GM10248 (cell line): Measurements from ENCODE around the gene SYNJ2.

ENCODE experiments used
- CTCF ChIA-PET: fragments of 300-600 bp; sonication (Branson Sonifier 250); formaldehyde crosslinking; extraction: SDS; loops from one replicate; lab custom pipeline; 2021; ENCODE audit warnings: antibody characterized with exemption; lab: Yijun Ruan, JAX
- POLR2A ChIA-PET: fragments of 350-650 bp; sonication (Branson Sonifier 250); formaldehyde crosslinking; extraction: SDS; loops from one replicate; lab custom pipeline; 2020; ENCODE audit warnings: antibody characterized with exemption; lab: Yijun Ruan, JAX
- DNase-seq: peaks from one replicate; pipeline ENCODE4 v3.0.0; 2012; ENCODE audit errors: extremely low spot score
- TF ChIP-seq, protein P1 (sequence below): IDR thresholded peaks from 2 replicates; pipeline ENCODE4 v1.5.1; 2012; ENCODE audit warnings: mild to moderate bottlenecking, low read depth; ENCODE audit errors: extremely low read depth, missing control alignments, control extremely low read depth

Gene SYNJ2

DNA sequence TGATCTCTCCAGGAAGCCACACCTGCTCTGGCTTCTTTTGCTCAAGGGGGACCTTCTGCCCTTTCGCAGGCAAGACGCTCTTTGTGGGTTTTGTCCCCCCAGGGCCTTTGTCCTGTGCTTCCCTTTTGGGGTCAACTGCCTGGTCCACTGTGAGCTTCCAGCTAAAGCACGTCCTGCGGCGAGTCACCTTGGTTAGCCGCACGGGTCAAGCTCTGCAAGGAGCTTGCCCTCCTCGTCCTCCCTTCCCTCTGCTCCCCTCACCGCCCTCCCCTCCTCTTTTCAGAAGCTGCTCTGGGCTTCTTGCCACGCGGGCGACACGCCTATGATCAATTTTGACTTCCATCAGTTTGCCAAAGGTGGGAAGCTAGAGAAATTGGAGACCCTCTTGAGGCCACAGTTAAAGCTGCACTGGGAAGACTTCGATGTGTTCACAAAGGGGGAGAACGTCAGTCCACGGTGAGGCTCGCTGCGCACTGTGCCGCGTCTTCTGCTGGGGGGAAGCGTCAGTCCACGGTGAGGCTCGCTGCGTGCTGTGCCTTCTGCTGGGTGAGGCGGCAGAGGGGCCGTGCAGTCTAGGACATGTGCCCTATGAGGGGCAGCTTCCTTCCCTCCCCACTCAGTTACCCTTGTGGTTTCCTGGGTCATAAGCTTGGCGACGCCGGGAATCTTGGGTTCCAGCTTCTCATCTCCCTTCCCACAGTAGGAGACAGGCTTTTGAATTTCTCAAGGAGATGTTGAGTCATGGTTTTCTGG, 80.2 kb downstream of the SYNJ2 start:
- DNase-seq: no peak

DNA sequence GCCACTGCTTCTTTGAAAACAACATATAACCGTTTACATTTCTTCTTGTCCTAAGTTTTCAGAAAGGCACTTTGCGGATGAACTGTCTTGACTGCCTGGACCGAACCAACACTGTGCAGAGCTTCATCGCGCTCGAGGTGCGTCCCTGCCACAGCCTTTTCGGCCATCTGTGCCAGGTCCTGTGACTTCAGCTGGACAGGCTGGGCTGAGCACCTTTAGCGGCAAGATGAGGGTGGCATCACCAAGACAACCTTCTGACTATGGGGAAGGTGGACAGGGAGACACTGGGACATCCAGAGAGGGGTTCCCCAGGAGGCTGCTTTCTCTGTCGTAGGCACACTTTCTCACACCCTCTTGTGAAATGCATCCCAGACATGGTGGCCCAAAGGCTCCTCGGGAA, 82.1 kb downstream of the SYNJ2 start:
- no peak for DNase-seq
- TF ChIP-seq, protein P1, sequence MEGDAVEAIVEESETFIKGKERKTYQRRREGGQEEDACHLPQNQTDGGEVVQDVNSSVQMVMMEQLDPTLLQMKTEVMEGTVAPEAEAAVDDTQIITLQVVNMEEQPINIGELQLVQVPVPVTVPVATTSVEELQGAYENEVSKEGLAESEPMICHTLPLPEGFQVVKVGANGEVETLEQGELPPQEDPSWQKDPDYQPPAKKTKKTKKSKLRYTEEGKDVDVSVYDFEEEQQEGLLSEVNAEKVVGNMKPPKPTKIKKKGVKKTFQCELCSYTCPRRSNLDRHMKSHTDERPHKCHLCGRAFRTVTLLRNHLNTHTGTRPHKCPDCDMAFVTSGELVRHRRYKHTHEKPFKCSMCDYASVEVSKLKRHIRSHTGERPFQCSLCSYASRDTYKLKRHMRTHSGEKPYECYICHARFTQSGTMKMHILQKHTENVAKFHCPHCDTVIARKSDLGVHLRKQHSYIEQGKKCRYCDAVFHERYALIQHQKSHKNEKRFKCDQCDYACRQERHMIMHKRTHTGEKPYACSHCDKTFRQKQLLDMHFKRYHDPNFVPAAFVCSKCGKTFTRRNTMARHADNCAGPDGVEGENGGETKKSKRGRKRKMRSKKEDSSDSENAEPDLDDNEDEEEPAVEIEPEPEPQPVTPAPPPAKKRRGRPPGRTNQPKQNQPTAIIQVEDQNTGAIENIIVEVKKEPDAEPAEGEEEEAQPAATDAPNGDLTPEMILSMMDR: no peak
- POLR2A ChIA-PET: no interaction called here
- CTCF ChIA-PET: interaction anchor here (1.2 to 10.3 kb wide), 2 partner anchors 8 to 12 kb away, joined by 3 to 119 read pairs; no protein-coding TSS in a partner anchor

More for the DNA sequence above, 80.2 kb downstream of the SYNJ2 start:
- TF ChIP-seq, protein P1: no peak
- ChIA-PET POLR2A (no interaction called here), CTCF (interaction anchor here (1.6 to 10.3 kb wide), 5 partner anchors 10 to 78 kb away, joined by 4 to 119 read pairs (median 6); no protein-coding TSS in a partner anchor)

- TF ChIP-seq, protein P1: no peak
- ChIA-PET CTCF (interaction anchor here (0.8 to 1.4 kb wide), 4 partner anchors 10 to 52 kb away, joined by 3 to 5 read pairs (median 3); no protein-coding TSS in a partner anchor), POLR2A (no interaction called here)
- DNase-seq: no peak
Measured at GRCh38 chr6:158064725-158065251, 83.1 kb downstream of the SYNJ2 start.

- no peak for DNase-seq
- POLR2A ChIA-PET: no interaction called here
- CTCF ChIA-PET: interaction anchor here (1.4 kb wide), 1 partner anchor 39 kb away, joined by 3 read pairs; no protein-coding TSS in a partner anchor
- TF ChIP-seq, protein P1: no peak
Measured at GRCh38 chr6:158066136-158066781, 84.6 kb downstream of the SYNJ2 start.

DNA sequence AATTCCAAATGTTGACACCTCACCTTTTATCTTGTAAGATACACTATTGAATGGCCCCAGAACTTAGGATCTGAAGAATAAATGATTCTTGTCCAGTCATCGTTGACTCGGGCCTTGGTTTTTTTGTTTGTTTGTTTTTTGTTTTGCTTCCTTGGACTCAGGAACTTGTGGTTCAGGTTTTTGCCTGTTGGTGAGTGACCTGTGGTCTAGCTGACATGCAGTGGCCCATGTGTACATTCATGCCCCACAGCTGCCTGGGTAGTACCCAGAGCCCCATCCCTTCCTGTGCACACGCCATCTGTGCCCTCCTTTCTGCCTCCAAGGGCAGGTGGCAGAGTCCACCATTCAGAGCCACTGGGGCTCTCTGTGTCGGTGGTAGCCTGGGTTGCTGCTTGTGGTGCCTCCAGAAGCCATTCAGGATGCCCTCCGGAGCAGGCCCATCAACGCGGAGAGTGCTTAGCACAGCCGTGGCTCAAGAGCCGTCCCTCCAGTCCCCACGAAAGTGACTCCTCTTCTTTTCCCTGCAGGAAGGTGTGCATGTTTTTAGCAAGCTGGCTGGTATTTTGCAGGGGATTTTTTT, 85.9 kb downstream of the SYNJ2 start:
- CTCF ChIA-PET: interaction anchor here (9.7 to 10.3 kb wide), 2 partner anchors 9 to 86 kb away, joined by 53 to 119 read pairs; partner anchors contain the start of gene SYNJ2
- POLR2A ChIA-PET: no interaction called here
- no peak for DNase-seq
- TF ChIP-seq, protein P1: no peak
